NT2/D1 (cell line): ENCODE results near the gene MLLT3.

ENCODE experiments used
- SUZ12 ChIP-seq: IDR thresholded peaks from 2 replicates; pipeline ENCODE4 v1.6.1; 2011; ENCODE audit not compliant: insufficient read length, insufficient read depth; ENCODE audit errors: extremely low read depth
- YY1 ChIP-seq: IDR thresholded peaks from 2 replicates; pipeline ENCODE4 v1.6.1; 2011; ENCODE audit not compliant: insufficient read length, insufficient read depth

GRCh38 chr9:20397348-20397747 lies 225.0 kb downstream of the MLLT3 start:
- TF ChIP-seq YY1 (no peak), SUZ12 (no peak)
